HL-60 (cell line): ENCODE results near the gene NENF.

Experiments used
- DNase-seq, 2 experiments: peaks; one replicate each; pipeline ENCODE4 v3.0.0-alpha.2; 2010 to 2020; ENCODE audit warnings: low read depth in 1 of 2, low spot score in 1 of 2
- H3K27ac ChIP-seq: fragments of 250-450 bp; sonication (Bioruptor Pico); replicated peaks from 2 replicates; pipeline ENCODE4 v1.5.1; 2020; ENCODE audit warnings: mild to moderate bottlenecking, moderate library complexity
- H3K27me3 ChIP-seq: fragments of 250-450 bp; sonication (Bioruptor Pico); 2 replicates; pipeline ENCODE4 v1.5.1; 2021; ENCODE audit warnings: mild to moderate bottlenecking, moderate library complexity; ENCODE audit not compliant: insufficient read depth, poor library complexity, severe bottlenecking
- H3K4me3 ChIP-seq: replicated peaks from 2 replicates; pipeline ENCODE4 v1.5.1; 2011; ENCODE audit warnings: mild to moderate bottlenecking, control low read depth, low read length; ENCODE audit not compliant: insufficient read depth
- GABPA ChIP-seq: IDR thresholded peaks from 2 replicates; pipeline ENCODE4 v1.6.1; 2012; ENCODE audit warnings: low read depth
- POLR2AphosphoS5 ChIP-seq: IDR thresholded peaks from 2 replicates; pipeline ENCODE4 v1.6.1; 2012; ENCODE audit warnings: low read depth
- SPI1 ChIP-seq: IDR thresholded peaks from 2 replicates; pipeline ENCODE4 v1.6.1; 2012; ENCODE audit warnings: low read depth, mild to moderate bottlenecking, borderline replicate concordance
- TF ChIP-seq, protein P1 (sequence below): IDR thresholded peaks from one replicate; pipeline ENCODE4 v1.5.1; 2011; ENCODE audit warnings: low read length, control low read depth, inconsistent platforms; ENCODE audit not compliant: insufficient read depth
- TF ChIP-seq, protein P2 (sequence below): IDR thresholded peaks from 2 replicates; pipeline ENCODE4 v1.6.1; 2012; ENCODE audit warnings: low read depth; ENCODE audit not compliant: insufficient replicate concordance

NENF gene

GRCh38 chr1:212461916-212462660 lies 29.4 kb downstream of the NENF start:
- H3K27ac ChIP-seq, result no peak overlapping the region
- no peak for TF ChIP-seq POLR2AphosphoS5
- no peak for TF ChIP-seq GABPA
- TF ChIP-seq, protein P1, sequence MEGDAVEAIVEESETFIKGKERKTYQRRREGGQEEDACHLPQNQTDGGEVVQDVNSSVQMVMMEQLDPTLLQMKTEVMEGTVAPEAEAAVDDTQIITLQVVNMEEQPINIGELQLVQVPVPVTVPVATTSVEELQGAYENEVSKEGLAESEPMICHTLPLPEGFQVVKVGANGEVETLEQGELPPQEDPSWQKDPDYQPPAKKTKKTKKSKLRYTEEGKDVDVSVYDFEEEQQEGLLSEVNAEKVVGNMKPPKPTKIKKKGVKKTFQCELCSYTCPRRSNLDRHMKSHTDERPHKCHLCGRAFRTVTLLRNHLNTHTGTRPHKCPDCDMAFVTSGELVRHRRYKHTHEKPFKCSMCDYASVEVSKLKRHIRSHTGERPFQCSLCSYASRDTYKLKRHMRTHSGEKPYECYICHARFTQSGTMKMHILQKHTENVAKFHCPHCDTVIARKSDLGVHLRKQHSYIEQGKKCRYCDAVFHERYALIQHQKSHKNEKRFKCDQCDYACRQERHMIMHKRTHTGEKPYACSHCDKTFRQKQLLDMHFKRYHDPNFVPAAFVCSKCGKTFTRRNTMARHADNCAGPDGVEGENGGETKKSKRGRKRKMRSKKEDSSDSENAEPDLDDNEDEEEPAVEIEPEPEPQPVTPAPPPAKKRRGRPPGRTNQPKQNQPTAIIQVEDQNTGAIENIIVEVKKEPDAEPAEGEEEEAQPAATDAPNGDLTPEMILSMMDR, result no peak
- TF ChIP-seq SPI1, result no peak
- TF ChIP-seq, protein P2, sequence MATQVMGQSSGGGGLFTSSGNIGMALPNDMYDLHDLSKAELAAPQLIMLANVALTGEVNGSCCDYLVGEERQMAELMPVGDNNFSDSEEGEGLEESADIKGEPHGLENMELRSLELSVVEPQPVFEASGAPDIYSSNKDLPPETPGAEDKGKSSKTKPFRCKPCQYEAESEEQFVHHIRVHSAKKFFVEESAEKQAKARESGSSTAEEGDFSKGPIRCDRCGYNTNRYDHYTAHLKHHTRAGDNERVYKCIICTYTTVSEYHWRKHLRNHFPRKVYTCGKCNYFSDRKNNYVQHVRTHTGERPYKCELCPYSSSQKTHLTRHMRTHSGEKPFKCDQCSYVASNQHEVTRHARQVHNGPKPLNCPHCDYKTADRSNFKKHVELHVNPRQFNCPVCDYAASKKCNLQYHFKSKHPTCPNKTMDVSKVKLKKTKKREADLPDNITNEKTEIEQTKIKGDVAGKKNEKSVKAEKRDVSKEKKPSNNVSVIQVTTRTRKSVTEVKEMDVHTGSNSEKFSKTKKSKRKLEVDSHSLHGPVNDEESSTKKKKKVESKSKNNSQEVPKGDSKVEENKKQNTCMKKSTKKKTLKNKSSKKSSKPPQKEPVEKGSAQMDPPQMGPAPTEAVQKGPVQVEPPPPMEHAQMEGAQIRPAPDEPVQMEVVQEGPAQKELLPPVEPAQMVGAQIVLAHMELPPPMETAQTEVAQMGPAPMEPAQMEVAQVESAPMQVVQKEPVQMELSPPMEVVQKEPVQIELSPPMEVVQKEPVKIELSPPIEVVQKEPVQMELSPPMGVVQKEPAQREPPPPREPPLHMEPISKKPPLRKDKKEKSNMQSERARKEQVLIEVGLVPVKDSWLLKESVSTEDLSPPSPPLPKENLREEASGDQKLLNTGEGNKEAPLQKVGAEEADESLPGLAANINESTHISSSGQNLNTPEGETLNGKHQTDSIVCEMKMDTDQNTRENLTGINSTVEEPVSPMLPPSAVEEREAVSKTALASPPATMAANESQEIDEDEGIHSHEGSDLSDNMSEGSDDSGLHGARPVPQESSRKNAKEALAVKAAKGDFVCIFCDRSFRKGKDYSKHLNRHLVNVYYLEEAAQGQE, result no peak
- H3K4me3 ChIP-seq, result no peak overlapping the region
- H3K27me3 ChIP-seq, result no peaks in the 10 kb centered on the region
- DNase-seq, result no peak

GRCh38 chr1:212463565-212464285 lies 31.0 kb downstream of the NENF start:
- no peak for DNase-seq
- Histone ChIP-seq H3K4me3 (no peak overlapping the region), H3K27me3 (no peaks in the 10 kb centered on the region), H3K27ac (no peak overlapping the region)
- TF ChIP-seq GABPA, result no peak
- TF ChIP-seq SPI1, result no peak
- TF ChIP-seq, protein P2, result no peak
- TF ChIP-seq, protein P1, result no peak
- no peak for TF ChIP-seq POLR2AphosphoS5

- H3K4me3 ChIP-seq, result no peak overlapping the region
- TF ChIP-seq, protein P2, result no peak
- TF ChIP-seq POLR2AphosphoS5 (no peak), SPI1 (no peak), GABPA (no peak)
- TF ChIP-seq, protein P1, result no peak
- no peak overlapping the region for H3K27ac ChIP-seq
- DNase-seq, result no peak
- H3K27me3 ChIP-seq, result no peaks in the 10 kb centered on the region
These were observed 32.6 kb downstream of the NENF start for GRCh38 chr1:212465311-212465710.
